Mononuclear cell (primary cell): ENCODE results near the gene CNOT1. TPM values are rescaled to one million over a fixed set of nuclear protein-coding genes. Genes with fewer than 3 reads are reported as not detected.

Experiments used
- H3K27me3 ChIP-seq: 2 replicates; pipeline ENCODE4 v1.6.0; 2011; ENCODE audit warnings: low read length, control low read depth; ENCODE audit not compliant: insufficient read depth
- H3K4me1 ChIP-seq: 2 replicates; pipeline ENCODE4 v1.5.1; 2011; ENCODE audit warnings: mild to moderate bottlenecking, low read length, control low read depth; ENCODE audit not compliant: insufficient read depth
- H3K4me3 ChIP-seq: 2 replicates; pipeline ENCODE4 v1.5.1; 2011; ENCODE audit warnings: mild to moderate bottlenecking, low read length, moderate library complexity
- H3K9me3 ChIP-seq: 2 replicates; pipeline ENCODE4 v1.5.1; 2011; ENCODE audit warnings: low read depth, mild to moderate bottlenecking, control low read depth, low read length
- total RNA-seq: library from RNA; depleted of rRNA; stranded (reverse); fragments of >200 nt; gene quantifications from one replicate; pipeline ENCODE4 v1.2.3, GENCODE V29; 2012

Gene CNOT1
- total RNA-seq, 1 donor, result 98.3 TPM

DNA sequence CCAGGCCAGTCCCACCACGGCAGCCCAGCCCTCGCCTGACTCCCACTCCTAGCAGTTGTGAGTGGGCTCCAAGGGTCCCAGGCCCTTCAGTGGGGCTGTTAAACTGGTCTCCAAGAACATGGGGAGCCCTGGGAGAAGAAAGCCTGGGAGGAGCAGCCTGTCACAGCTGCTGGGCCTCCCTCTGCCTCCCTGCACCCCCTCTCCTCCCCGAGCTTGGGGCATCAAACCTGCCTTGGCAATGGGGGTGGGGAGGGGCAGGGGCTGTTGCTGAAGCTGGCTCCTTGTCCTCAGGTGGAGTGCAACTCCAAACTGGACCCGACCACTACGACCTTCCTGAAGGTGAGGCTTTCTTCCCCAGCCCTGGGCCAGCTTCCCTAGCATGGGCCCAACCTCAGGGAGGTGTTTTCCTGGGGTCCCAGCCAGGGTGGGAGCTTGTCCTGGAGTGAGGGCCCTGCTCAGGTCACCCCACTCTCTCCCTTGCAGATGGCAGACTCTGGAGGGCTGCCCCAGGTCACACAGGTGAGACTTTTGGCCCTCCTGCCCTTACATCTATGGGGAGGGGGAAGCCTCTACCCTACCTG lies 120.9 kb downstream of the CNOT1 start:
- Histone ChIP-seq H3K27me3 (no peaks in the 10 kb centered on the region), H3K9me3 (no peaks in the 10 kb centered on the region)

DNA sequence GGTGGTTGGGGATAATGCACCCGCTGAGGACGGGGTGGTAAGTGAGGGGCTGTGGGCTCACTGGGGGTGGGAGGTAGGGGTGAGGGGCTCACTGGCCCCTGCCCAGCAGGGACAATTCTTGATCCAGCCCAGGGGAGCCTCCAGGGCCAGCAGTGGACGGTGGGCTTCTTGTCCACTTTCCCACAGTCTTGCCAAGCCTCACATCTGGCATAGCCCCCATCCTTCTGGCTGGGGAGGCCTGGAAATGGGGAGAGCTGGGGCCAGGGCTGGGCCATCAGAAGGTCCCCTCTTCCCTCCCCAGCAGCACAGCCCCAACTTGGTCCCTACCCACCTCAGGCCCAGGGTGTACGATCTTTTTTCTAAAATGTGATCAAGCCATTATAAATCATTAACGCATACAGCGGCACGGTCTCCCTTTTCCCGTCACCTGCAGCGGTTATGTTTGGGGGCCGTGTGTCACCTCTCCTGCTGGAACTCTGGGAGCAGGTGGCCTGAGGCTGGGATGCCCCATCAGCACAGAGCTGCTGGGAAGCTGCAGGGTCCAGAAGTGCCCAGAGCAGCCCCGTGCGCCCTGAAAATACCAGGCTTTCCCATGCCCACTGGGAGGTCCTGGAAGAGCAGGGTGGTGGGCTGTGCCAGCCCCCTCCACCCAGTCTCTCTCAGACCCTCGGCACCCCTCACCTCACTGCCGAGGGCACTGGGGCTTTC lies 121.5 kb downstream of the CNOT1 start:
- Histone ChIP-seq H3K9me3 (no peaks in the 10 kb centered on the region), H3K4me1 (no peaks in the 10 kb centered on the region), H3K4me3 (no peak overlapping the region), H3K27me3 (no peaks in the 10 kb centered on the region)

More for the DNA sequence above, 120.9 kb downstream of the CNOT1 start:
- Histone ChIP-seq H3K4me1 (no peaks in the 10 kb centered on the region), H3K4me3 (no peak overlapping the region)

DNA sequence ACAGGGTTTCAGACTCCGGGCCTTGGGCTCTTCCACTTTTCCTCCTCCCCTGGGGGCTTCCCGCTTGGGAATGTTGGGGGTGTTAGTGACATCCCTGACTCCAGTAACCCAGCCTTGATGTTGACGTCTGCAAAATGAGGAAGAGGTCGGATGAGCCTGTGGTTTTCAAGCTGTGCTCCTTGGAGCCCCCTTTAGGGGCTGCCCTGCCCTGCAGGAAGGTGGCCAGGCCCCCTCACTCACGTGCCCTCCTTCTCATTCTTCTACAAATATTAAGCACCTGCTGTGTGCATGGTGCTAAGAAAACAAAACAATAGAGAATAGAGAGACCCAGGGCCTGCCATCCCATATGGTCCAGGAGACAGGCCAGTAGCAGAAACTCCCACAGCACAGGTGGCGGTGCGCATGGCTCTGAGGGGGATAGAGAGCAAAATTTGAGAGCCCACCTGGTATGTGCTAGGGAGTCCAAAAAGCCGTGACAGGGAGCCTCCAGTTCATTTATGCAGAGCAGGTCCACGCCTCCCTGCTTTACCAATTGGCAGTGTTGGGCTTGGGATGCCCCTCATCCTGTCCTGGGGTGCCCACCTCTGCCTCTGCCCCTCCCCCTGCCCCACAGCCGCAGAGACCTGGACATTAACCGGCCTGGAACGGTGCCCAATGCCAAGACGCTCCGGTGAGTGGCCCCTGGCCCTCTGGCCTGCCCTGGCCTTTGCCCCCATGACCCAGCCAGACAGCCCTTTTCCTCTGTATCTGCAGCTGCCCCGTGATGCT lies 122.2 kb downstream of the CNOT1 start:
- no peak overlapping the region for H3K4me3 ChIP-seq
- H3K9me3 ChIP-seq, result no peaks in the 10 kb centered on the region
- no peaks in the 10 kb centered on the region for H3K4me1 ChIP-seq
- H3K27me3 ChIP-seq, result no peaks in the 10 kb centered on the region

DNA sequence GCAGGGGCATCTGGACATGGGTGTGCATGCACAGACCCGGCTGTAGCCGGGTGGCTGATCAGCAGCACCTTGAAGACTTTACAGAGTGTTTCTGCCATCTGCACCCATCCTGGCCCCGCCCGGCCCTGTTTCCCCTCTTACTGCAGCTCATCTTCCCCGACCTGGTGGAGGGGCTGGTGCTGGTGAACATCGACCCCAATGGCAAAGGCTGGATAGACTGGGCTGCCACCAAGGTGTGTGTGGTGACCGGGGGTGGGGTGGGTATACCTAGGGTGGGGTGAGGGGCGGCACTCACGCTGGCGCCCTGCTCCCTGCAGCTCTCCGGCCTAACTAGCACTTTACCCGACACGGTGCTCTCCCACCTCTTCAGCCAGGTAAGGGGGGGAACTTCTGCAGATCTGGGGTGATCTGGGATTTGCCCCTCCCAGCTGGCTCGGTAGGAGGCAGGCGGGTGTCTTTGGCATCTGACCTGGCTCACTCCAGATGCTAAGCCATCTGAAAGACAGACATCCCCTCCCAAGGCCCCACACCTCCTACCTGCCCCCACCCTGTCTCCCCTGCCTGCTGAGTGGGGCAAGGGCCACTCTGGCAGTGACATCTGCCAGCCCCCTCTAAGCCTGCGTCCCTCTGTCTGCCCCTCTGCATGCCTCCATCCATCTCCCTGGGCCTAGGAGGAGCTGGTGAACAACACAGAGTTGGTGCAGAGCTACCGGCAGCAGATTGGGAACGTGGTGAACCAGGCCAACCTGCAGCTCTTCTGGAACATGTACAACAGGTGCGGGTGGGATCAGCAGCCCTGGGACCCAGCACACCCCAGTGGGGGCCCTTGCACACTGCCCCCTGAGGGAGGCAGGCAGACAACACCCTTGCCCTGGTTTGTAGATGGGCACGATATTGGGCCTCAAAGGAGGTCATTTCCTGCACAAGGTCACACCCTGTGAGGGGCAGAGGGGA lies 123.1 kb downstream of the CNOT1 start:
- no peaks in the 10 kb centered on the region for H3K9me3 ChIP-seq
- peaks cover 3% of the 10 kb centered on the region for H3K27me3 ChIP-seq
- H3K4me3 ChIP-seq, result no peak overlapping the region
- H3K4me1 ChIP-seq, result peaks cover 6% of the 10 kb centered on the region

DNA sequence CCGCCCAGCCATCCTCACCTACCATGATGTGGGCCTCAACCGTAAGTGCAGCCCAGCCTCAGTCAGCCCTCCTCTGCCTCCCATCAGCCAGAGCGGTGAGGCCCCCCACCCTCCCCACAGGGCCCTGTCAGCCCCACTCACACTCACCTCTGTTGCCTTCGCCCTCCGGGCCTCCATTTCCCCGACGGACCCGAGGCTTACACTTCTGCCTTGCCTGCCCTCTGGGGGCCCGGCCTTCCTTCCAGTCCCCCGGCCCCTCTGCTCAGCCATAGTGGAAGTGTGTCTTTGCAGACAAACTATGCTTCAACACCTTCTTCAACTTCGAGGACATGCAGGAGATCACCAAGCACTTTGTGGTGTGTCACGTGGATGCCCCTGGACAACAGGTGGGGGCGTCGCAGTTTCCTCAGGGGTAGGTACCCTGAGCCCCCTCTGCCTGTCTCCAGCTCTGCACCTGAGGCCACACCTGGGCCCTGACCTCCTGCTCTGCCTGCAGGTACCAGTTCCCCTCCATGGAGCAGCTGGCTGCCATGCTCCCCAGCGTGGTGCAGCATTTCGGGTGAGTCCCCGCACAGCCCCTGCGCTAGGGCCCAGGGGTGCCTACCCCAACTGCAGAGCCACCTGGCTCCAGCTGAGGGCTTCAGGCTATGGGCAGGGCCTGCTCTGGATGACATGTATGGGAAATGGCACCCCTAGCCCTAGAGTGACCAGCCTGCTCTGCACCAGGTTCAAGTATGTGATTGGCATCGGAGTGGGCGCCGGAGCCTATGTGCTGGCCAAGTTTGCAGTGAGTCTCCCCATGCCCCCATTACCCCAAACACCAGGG lies 125.5 kb downstream of the CNOT1 start:
- H3K4me1 ChIP-seq, result peaks cover 17% of the 10 kb centered on the region
- peaks cover 11% of the 10 kb centered on the region for H3K27me3 ChIP-seq
- H3K9me3 ChIP-seq, result no peaks in the 10 kb centered on the region
- no peak overlapping the region for H3K4me3 ChIP-seq

DNA sequence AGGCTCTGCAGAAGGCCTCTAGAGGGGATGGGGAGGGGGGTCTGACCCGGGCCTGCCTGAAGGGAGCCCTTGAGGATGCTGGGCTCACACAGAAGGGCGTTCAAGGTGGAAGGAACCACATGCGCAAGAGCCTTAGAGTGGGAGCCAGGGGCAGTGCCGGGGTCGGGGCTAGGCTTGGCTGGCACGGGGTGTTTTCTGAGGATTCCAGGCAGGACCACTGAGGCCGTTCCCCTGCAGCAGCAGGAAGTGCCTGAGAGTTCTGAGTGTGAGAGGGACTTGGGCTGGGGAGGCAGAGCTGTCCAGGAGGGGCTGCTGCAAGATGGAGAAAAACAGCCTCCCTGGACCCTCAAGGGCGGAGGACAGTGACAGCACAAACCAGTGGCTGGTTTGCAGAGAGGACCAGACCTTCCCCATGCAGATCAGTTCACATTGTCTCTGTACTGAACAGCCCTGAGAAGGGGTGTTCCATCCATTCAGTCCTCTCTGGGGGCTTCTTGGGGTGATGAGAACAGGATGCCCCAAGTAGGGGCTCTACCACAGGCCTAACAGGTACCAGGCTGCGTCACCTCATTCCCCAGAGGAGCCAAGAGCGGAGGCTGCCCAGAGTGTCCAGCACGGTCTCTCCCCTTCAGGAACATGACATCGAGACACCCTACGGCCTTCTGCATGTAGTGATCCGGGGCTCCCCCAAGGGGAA lies 126.3 kb downstream of the CNOT1 start:
- peaks cover 17% of the 10 kb centered on the region for H3K4me1 ChIP-seq
- peaks cover 11% of the 10 kb centered on the region for H3K27me3 ChIP-seq
- H3K4me3 ChIP-seq, result no peak overlapping the region
- H3K9me3 ChIP-seq, result no peaks in the 10 kb centered on the region

DNA sequence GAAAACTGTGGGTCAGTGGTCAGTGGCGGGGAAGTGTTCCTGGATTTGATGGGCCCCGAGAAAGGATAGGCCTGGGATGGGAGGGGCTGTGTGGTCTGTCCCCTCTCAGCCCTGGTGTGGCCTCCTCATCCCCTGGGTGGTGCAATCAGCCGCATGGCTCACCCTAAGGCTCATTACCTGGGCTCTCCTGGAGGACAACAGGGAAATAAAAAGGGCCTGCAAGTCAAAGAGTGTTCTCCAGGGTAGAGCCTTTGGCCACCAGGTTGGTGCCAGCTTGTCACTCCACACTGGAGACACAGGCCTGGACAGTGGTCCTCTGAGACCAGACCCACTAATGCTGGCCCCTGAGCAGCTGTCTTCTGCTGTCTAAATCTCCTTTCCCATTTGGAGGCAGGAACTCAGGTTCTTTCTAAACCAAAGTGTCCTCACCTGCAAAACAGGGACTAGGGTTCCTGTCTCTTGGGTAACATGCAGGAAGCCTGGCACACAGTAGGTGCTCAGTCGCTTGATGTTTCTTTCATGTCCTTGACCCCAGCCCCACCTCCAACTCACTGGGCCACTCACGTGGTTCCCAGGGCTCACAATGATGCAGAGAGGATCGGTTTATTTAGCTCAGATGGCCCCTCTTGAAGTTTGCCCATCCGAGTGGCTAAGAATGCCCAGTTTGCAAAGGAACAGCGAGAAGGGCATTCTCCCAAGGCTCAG lies 127.3 kb downstream of the CNOT1 start:
- peaks cover 17% of the 10 kb centered on the region for H3K4me1 ChIP-seq
- no peaks in the 10 kb centered on the region for H3K9me3 ChIP-seq
- H3K27me3 ChIP-seq, result peaks cover 11% of the 10 kb centered on the region
- no peak overlapping the region for H3K4me3 ChIP-seq

DNA sequence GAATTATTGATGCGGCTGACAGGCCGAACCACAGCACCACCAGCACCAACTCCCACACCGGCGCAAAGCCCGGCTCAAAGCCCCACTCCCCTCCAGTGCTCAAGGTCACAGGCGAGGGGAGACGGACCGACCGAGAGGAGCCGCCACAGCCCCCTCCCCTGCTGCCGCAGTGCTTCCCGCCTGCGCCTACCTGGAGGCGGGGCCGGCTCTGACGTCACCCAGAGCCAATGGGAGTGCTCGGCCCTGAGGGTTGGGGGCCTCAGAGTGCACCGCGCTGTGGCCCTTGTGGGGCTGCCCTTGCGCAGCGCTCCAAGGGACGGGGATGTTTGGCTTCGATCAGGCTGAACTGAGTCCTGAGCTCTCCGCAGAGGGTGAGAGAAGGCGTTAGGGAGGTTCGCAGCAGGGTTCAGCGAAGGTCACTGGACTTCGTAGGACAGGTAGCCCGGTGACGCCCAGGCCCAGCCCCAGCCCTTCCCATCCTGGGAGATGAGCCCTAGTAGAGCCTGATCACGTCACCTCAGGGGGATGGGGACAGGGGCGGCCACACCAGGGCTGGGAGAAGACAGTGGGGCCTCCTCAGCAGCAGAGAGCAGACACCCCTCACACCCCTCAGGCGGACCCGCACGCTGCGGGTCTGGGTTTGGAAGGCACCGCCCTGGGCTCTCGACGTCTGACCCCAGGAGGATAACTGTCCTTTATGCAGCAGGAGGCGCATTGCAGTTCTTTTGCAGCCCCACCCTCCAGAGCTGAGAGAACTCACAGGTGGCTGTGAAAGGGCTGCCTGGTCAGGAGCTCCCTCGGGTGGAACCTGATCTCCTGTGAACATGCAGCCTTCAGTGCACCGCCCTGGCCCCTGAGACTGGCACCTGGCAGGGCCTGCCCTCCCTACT lies 128.1 kb downstream of the CNOT1 start:
- H3K4me3 ChIP-seq, result peak overlapping the region; percentile 18
- no peaks in the 10 kb centered on the region for H3K9me3 ChIP-seq
- peaks cover 17% of the 10 kb centered on the region for H3K4me1 ChIP-seq
- peaks cover 11% of the 10 kb centered on the region for H3K27me3 ChIP-seq

DNA sequence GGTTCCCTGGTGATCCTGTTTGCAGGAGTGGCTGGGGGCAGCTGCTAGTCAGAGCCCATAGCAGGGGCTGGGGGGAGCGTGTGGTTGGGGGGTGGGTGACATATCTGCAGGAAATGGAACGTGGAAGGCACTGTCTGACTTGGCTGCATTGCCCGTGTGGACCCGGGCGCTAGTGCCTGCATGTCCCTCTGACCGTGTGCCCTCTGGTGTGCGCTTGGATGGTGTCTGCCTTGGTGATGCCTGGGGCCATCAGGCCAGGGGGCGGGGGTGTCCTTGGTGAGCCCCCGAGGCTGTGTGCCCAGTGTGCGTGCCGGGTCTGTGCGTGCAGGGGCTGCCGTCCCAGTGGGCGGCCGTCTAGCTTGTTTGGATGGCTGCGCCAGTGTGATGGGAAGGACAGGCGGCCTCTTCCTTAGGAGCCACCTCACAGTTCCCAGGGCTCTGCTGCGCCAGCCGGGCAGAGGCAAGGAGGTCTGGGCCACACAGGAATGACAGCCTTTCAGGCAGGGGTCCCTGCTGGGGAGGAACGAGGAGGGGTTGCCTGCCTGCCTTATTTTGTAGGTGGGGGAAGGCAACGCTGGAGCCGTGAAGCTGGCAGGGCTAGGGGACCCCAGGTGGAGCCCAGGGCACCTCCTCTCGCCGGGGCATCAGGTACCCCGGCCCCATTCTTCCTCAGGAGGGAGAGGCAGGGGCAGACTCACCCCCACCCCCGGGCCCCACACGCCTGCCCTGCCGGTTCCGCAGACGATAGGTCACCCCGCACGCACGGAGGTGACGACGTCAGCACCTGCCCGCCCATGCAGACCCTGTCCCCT lies 129.0 kb downstream of the CNOT1 start:
- Histone ChIP-seq H3K27me3 (peaks cover 11% of the 10 kb centered on the region), H3K4me3 (peak overlapping the region; percentile 18), H3K4me1 (peaks cover 17% of the 10 kb centered on the region), H3K9me3 (no peaks in the 10 kb centered on the region)

DNA sequence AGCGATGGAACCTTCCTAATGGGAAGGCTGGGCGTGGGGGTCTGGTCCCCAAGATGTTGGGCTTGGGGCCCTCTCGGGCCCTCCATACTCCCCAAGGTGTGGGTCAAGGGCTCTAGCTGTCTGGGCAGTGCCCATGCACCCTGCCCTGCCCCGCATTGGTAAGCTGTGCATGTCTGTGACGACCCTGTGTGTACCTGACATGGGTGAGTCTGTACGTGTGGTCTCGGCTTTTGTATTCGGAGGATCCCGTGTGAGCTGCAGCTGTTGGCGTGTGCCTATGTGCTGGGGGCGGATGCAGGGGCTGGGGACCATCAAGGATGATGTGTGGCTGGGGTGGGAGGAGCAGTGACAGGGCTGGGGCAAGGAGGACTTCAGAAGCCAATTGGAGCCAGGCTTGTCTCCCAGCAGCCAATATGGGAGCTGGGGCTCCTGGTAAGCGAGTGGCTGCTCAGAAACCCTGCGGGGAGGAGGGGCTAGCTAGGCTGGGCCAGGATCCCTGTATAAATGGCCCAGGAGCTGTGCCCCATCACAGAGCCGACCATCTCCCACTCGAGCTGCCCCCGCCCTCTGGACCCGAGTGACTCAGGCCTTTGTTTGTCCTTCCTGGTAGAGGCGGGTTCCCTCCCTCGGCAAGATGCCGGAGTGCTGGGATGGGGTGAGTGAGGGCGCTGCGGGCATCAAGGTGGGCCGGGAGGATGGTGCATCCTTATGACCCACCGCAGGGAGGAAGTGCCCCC lies 129.8 kb downstream of the CNOT1 start, which contains the start of gene NDRG4:
Gene NDRG4, plus strand, starts transcription at position 529 of the 737 bp plus-strand sequence. Its CDS starts 106 bp downstream, at position 635.
- Histone ChIP-seq H3K4me1 (peaks cover 17% of the 10 kb centered on the region), H3K9me3 (no peaks in the 10 kb centered on the region), H3K27me3 (peaks cover 11% of the 10 kb centered on the region), H3K4me3 (no peak within 1 kb of the TSS)

DNA sequence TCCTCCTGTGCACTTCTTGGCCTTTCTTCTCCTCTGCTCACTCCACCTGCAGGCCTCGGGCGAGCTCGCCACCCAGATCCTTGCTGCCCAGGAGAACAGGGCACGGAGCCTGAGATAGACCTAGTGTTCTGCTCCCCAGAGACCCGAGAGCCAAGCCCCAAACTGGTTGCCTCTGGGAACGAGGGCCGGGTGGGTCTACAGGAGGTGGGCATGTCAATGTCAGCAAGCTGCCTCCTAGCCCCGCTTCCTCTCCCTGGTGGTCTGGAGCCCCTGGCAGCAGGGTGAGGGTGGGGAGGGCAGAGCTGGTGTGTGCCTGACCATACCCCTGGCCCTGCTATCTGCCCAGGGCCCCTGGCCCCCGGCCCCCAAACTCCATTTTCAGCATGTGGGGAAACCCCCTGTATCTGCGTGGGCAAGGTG lies 130.5 kb downstream of the CNOT1 start:
- Histone ChIP-seq H3K4me3 (no peak overlapping the region), H3K9me3 (no peaks in the 10 kb centered on the region), H3K4me1 (peaks cover 17% of the 10 kb centered on the region), H3K27me3 (peaks cover 11% of the 10 kb centered on the region)
